Naive B cell (primary cell): Measurements from ENCODE around the gene SRRM5. TPM values are rescaled to one million over a fixed set of nuclear protein-coding genes. Genes with fewer than 3 reads are reported as not detected.
"Not testable (repeated sequence)": the region's sequence is repeated elsewhere in the genome, so short reads cannot be mapped to it uniquely, and the experiment has no call there.

Source experiments
- ATAC-seq, 2 donors: fragments of 150-1000 bp; cut with Tn5 transposase; 2 replicates each; pipeline ENCODE4 v1.10.0; 2021; ENCODE audit warnings: low read depth in 2 of 2, mild to moderate bottlenecking in 2 of 2, moderate library complexity in 2 of 2
- DNase-seq: peaks from one replicate; pipeline ENCODE4 v3.0.0; 2022
- H3K27ac Mint-ChIP-seq, 6 donors: one replicate each; pipeline ENCODE4 v1.8.0; 2020 to 2022; ENCODE audit warnings: mild to moderate bottlenecking in 6 of 6, mixed read lengths in 6 of 6, moderate library complexity in 5 of 6, inconsistent platforms in 2 of 6
- H3K27me3 Mint-ChIP-seq, 3 donors: one replicate each; pipeline ENCODE4 v1.8.0; 2021 to 2022; ENCODE audit warnings: mixed read lengths in 3 of 3, mild to moderate bottlenecking in 1 of 3
- H3K36me3 Mint-ChIP-seq, 2 donors: one replicate each; pipeline ENCODE4 v1.8.0; 2020 to 2022; ENCODE audit warnings: mixed read lengths in 2 of 2, inconsistent platforms in 1 of 2, mild to moderate bottlenecking in 1 of 2
- H3K4me1 Mint-ChIP-seq, 3 donors: one replicate each; pipeline ENCODE4 v1.8.0; 2020 to 2022; ENCODE audit warnings: mixed read lengths in 3 of 3, inconsistent platforms in 1 of 3, mild to moderate bottlenecking in 1 of 3, moderate library complexity in 1 of 3
- H3K4me3 Mint-ChIP-seq, 8 donors: one replicate each; pipeline ENCODE4 v1.8.0; 2020 to 2022; ENCODE audit warnings: mild to moderate bottlenecking in 8 of 8, mixed read lengths in 8 of 8, moderate library complexity in 8 of 8, inconsistent platforms in 2 of 8
- H3K9me3 Mint-ChIP-seq, 7 donors: one replicate each; pipeline ENCODE4 v1.8.0; 2020 to 2022; ENCODE audit warnings: mixed read lengths in 7 of 7, mild to moderate bottlenecking in 5 of 7, inconsistent platforms in 2 of 7, moderate library complexity in 1 of 7
- polyA plus RNA-seq, 6 donors: library from polyadenylated mRNA; unstranded; fragments of 300-500 nt; fragmentation: Illumina TruSeq; gene quantifications; one replicate each; pipeline ENCODE4 v1.2.3, GENCODE V29; 2021; ENCODE audit warnings: low read depth in 6 of 6

Gene SRRM5
- polyA plus RNA-seq, 6 donors from 2014 or later = 0.24 to 0.73 (median 0.25) TPM; not detected in 3

DNA sequence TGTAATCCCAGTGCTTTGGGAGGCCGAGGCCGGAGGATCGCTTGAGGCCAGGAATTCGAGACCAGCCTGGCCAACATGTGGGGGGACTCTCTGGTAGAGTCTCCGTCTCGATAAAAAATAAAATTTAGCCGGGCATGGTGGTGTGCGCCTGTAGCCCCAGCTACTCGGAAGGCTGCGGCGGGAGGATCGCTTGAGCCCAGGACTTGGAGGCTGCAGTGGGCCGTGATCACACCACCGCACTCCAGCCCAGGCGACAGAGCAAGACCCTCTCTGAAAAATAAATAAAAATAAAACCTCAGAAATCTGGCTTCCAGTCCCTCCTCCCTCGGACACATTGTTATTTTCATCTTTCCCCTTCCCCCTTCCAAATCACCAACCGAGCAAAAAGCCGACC is 16.3 kb upstream of the SRRM5 start:
- peak; percentile 17 to 18 for ATAC-seq

DNA sequence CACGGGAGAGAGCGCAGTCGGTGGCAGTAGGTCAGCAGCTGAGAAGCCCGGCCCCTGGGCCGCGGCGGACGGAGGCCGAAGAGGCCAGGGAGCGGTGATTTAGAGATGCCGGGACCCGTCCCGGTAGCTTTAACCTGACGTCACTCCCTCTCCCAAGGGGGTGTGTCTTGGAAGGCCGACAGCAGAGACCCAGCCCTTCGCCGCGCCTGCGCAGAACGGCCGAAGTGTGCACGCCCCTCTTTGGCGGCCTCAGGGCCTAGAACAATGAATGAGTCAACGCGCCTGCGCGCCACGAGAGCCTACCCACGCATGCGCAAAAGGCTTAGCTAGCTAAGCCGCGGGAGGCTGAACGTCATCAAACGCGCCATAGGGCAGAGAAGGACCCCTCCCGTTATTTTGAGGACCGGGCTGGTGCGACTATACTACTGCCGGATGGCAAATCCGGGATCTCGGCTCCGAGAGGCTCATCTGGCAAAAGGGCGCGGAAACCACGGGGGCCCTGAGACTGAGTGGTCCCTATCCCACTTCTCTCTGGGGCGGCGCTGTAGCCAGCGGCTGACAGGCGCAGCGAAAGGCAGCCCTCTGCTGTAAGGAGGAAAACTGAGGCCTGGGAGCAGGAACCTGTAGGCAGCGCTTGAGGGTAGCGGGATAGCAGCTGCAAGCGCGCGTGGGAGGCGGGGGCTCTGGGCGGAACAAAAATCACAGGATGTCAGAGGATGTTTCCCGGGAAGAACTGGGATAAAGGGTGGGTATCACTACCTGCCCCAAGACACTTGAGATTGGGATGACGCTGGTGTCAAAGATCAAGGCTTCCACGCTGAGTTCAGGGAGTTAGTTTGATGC is 15.7 kb upstream of the SRRM5 start, which contains the start of the genes IRGQ and ZNF576:
TSS of gene IRGQ (minus strand) at position 136 of the 843 bp plus-strand sequence. CDS start 796 bp downstream, outside the sequence.
TSS of gene ZNF576 (plus strand) at position 597 of the 843 bp plus-strand sequence. CDS start 514 bp downstream, outside the sequence.
- Mint-ChIP-seq H3K27ac (peak within 1 kb of the TSS; percentile 99 to 100 (median 100)), H3K36me3 (no peaks in the 10 kb centered on the region), H3K9me3 (no peaks in the 10 kb centered on the region), H3K4me1 (peaks cover 38 to 53% (median 49%) of the 10 kb centered on the region in 3 donors), H3K27me3 (no peaks in the 10 kb centered on the region), H3K4me3 (peak within 1 kb of the TSS; percentile 92 to 98 (median 98))
- DNase-seq = peak; percentile 99
- ATAC-seq = peak; percentile 74 to 77

More for the DNA sequence above, 16.3 kb upstream of the SRRM5 start:
- Mint-ChIP-seq H3K27me3 (no peaks in the 10 kb centered on the region), H3K27ac (peak overlapping the region; percentile 99 to 100 (median 100)), H3K4me1 (peaks cover 41 to 59% (median 55%) of the 10 kb centered on the region in 3 donors), H3K9me3 (no peaks in the 10 kb centered on the region), H3K36me3 (no peaks in the 10 kb centered on the region), H3K4me3 (peak overlapping the region; percentile 92 to 98 (median 98))
- DNase-seq = no peak

DNA sequence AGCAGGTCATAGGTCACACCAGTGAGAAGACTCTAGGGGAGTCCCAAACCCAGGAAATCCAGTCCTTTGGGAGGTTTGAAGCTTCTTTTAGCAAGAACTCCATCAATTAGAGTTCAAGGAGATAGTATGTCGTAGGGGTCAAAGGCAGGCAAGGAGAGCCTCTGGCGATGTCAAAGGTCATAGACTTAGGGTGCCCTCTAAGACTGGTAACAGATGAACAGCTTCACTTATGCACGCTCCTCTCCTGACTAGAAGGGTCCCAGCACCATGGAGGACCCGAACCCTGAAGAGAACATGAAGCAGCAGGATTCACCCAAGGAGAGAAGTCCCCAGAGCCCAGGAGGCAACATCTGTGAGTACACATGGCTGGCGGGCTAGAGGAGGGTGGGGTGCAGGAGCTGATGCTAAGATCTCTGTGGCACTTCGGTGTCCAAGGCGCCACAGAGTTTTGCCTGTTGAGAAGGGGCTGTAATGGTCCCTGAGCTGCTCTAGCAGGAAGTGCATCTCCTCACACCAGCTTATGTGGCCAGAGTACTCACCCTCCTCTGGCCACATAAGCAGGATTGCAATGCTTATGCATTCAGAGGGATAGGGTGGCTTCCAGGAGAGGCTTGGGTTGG is 14.9 kb upstream of the SRRM5 start:
- H3K4me3 Mint-ChIP-seq = peak overlapping the region; percentile 92 to 98 (median 98)
- H3K9me3 Mint-ChIP-seq = no peaks in the 10 kb centered on the region
- no peaks in the 10 kb centered on the region for H3K36me3 Mint-ChIP-seq
- ATAC-seq (no peak), DNase-seq (no peak)
- no peaks in the 10 kb centered on the region for H3K27me3 Mint-ChIP-seq
- H3K4me1 Mint-ChIP-seq = peaks cover 38 to 53% (median 48%) of the 10 kb centered on the region in 3 donors
- peak overlapping the region; percentile 99 to 100 (median 100) for H3K27ac Mint-ChIP-seq

DNA sequence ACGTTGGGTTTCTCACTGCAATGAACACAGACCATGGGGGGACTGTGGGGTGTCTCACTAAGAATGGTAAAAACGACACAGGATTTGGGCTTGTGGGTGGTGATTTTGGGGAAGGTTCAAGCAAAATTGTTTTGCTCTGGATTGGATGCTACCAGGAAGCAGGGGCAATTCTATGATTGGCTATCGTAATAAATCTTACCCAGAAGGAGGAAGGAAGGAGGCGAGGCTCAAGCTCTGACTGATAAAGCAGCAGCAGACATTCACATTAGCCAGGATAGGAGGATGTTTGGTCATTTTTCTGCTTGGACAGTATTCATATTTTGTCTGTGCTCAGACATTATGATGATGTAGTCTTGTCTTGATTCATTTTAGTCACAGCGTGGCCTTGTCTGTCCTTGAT is 14.0 kb upstream of the SRRM5 start:
- Mint-ChIP-seq H3K4me3 (peak overlapping the region in 6 of 8 donors; percentile 92 to 98 (median 97)), H3K36me3 (no peaks in the 10 kb centered on the region), H3K9me3 (no peaks in the 10 kb centered on the region), H3K27ac (peak overlapping the region; percentile 21 to 100 (median 100)), H3K4me1 (peaks cover 35 to 53% (median 48%) of the 10 kb centered on the region in 3 donors), H3K27me3 (no peaks in the 10 kb centered on the region)
- no peak for DNase-seq
- ATAC-seq = no peak

DNA sequence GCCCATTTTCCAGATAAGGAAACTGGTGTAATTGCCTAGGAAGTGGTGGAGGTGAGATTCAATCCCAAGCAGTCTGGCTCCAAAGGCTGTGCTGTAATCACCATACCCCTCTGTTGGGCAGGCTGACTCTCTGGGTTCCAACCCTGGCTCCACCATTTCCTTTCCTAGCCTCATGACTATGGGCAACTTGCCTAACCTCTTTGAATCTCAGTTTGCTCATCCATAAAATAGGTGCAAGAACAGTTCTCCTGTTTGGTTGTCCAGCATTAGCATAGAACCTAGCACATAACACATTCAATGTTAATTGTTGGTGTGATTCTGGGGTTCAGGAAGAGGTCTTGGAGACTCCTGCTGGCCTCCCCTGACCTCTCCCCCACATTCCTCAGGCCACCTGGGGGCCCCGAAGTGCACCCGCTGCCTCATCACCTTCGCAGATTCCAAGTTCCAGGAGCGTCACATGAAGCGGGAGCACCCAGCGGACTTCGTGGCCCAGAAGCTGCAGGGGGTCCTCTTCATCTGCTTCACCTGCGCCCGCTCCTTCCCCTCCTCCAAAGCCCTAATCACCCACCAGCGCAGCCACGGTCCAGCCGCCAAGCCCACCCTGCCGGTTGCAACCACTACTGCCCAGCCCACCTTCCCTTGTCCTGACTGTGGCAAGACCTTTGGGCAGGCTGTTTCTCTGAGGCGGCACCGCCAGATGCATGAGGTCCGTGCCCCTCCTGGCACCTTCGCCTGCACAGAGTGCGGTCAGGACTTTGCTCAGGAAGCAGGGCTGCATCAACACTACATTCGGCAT is 13.2 kb upstream of the SRRM5 start:
- no peak for ATAC-seq
- Mint-ChIP-seq H3K27ac (peak overlapping the region in 3 of 6 donors; percentile 58 to 81 (median 74)), H3K4me3 (peak overlapping the region in 3 of 8 donors; percentile 12 to 92 (median 34))

DNA sequence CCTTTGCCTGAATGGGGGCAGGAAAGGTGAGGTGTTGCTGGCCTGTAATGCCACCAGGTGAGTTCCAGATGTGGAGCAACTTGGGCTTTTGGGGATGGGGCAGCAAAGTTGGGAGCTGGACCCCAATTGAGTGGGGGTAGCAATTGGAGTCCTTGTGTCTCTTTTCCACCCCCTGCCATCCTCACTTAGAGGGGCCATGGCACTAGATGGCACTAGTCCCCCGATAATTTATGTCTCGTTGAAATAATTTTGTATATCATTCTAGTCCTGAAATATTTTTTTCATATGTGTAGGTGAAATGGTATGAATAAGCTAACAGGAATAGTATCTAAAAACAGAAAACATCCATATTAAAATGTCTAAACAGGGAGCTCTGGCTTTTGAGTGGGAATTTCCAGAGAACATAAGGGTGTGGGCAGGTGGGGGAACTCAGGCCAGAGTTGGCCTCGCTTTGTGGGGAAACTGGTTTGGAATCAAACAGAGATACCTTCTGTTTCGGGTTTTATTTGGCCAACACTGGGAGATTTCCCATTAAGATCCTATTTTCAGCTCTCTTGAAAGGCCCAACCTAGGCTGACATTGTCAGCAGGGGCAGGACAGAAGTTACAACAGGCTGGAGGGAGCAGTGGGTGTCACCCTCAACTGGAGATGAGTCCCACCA is 12.1 kb upstream of the SRRM5 start:
- H3K4me1 Mint-ChIP-seq = peaks cover 30 to 56% (median 46%) of the 10 kb centered on the region in 3 donors
- DNase-seq (no peak), ATAC-seq (no peak)
- H3K4me3 Mint-ChIP-seq = peak overlapping the region in 1 of 8 donors; percentile 30
- H3K36me3 Mint-ChIP-seq = no peaks in the 10 kb centered on the region
- no peaks in the 10 kb centered on the region for H3K9me3 Mint-ChIP-seq
- H3K27me3 Mint-ChIP-seq = no peaks in the 10 kb centered on the region
- peak overlapping the region in 2 of 6 donors; percentile 15 to 16 for H3K27ac Mint-ChIP-seq

More for the DNA sequence above, 13.2 kb upstream of the SRRM5 start:
- no peaks in the 10 kb centered on the region for H3K27me3 Mint-ChIP-seq
- H3K9me3 Mint-ChIP-seq = no peaks in the 10 kb centered on the region
- peaks cover 29 to 51% (median 41%) of the 10 kb centered on the region in 3 donors for H3K4me1 Mint-ChIP-seq
- no peaks in the 10 kb centered on the region for H3K36me3 Mint-ChIP-seq
- no peak for DNase-seq

DNA sequence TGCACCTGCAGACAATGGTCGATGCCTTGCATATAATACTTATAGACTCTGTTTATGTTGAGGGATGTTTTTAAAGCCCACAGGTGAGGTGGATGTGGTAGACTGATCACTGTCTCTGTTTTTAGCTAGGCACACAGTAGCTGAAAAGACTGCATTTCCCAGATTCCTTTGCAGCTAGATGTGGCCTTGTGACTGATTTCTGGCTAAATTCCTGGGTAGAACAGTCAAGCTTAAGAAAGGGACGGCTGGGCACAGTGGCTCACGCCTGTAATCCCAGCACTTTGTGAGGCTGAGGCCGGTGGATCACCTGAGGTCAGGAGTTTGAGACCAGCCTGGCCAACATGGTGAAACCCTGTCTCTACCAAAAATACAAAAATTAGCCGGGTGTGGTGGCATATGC is 11.6 kb upstream of the SRRM5 start:
- DNase-seq, H3K27me3 Mint-ChIP-seq, H3K27ac Mint-ChIP-seq, H3K9me3 Mint-ChIP-seq, H3K4me3 Mint-ChIP-seq, ATAC-seq, H3K36me3 Mint-ChIP-seq: not testable (repeated sequence)
- H3K4me1 Mint-ChIP-seq = peaks cover 27 to 53% (median 49%) of the 10 kb centered on the region in 3 donors

DNA sequence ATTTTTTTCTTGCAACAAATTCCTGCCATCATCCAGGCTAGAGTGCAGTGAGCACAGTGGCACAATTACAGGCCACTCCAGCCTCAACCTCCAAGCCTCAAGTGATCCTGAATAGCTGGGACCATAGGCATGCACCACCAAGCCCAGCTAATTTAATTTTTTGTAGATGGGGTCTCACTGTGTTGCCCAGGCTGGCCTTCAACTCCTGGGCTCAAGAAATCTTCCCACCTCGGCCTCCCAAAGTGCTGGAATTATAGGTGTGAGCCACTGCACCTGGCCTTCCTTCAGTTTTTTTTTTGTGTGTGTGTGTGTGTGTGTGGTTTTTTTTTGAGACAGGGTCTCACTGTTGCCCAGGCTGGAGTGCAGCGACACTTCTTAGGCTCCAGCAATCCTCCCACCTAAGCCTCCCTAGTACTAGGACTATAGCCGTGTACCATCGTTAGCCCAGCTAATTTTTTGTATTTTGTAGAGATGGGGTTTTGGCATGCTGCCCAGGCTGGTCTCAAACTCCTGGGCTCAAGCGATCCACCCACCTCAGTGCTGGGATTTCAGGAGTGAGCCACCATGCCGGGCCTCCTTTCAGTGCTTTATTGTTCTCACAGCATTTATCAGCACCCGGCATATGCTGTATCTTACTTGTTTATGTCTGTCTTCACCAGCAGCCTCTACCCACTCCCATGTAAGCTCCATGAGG is 5.9 kb upstream of the SRRM5 start:
- Mint-ChIP-seq H3K4me3 (no peak overlapping the region), H3K4me1 (peaks cover 29 to 34% (median 30%) of the 10 kb centered on the region in 3 donors), H3K27ac (peak overlapping the region in 2 of 6 donors; percentile 51 to 66), H3K9me3 (no peaks in the 10 kb centered on the region), H3K36me3 (no peaks in the 10 kb centered on the region), H3K27me3 (no peaks in the 10 kb centered on the region)
- DNase-seq = no peak
- ATAC-seq = no peak

DNA sequence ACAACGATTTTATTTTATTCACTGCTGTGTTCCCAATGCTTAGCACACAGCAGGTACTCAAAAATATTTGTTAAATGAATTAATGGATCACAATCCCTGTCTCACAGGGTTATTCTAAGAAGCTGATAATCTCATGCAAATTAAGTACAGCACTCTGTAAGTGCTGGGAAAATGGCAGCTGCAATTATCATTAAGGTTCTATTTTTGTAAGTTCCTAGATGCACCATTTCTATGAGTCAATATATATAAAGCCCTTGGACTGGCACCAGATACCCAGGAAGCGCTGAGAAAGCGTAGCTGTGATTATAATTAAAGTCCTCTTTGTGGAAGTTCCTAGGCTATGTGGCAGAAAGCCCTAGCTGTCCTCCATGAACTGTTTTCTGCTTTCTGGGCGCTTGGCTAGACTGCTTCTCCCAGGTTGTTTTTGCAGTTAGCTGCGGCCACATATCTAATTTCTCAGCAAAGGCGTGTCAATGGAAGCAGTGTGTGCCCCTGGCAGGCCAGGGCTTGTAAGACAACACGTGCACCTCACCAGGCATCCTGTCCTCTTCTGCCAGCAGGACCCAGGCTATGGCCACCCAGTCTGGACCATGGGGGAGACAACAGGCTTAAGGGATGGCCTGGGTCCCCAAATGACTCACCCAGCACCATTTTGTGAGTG is 5.2 kb upstream of the SRRM5 start:
- Mint-ChIP-seq H3K4me1 (peaks cover 29 to 34% (median 30%) of the 10 kb centered on the region in 3 donors), H3K27me3 (no peaks in the 10 kb centered on the region), H3K27ac (no peak overlapping the region)

DNA sequence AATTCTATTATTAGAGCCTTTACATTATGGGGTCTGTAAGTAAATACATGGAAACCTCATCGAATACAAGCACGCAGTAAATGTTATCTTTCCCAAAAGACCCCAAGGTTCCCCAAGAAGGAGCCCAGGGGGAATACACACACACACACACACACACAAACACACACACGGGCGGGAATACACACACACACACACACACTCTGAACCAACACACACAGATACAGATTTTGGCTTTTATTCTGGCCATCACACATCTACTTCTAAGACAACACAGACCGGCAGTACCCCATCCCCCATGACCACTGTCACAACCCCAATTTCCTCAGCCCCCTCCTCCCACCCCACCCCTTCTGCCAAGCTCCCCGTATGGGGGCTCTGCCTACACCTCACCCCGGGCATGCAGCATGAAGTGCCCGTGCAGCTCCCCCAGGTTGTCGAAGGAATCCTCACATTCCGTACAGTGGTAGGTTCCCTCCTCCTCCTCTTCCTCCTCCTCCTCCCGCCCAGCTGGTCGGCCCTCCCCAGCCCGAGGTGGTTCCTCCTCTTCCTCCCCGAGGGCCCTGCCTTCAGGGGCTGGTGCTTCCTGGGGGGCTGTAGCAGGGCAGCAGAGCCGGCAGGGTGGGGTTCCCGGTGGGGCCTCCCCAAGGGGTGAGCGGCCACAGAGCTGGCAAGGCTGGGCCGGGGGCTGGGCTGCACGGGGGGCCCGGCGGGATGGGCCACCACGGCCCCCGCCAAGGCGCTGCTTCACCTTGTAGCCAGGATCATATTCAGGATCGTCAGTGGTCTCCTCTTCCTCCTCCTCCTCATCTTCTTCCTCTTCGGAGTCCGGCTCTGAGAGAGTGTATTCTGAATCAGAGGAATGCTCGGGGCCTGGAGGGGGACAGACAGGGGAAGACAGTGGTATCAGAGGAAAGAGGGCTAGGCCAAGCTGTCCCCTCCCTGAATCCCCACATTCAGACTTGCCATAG is 4.4 kb upstream of the SRRM5 start:
- peaks cover 33 to 36% (median 34%) of the 10 kb centered on the region in 3 donors for H3K4me1 Mint-ChIP-seq
- H3K27me3 Mint-ChIP-seq = no peaks in the 10 kb centered on the region
- no peaks in the 10 kb centered on the region for H3K9me3 Mint-ChIP-seq
- H3K4me3 Mint-ChIP-seq = peak overlapping the region in 4 of 8 donors; percentile 39 to 82 (median 69)
- peak overlapping the region in 4 of 6 donors; percentile 24 to 79 (median 67) for H3K27ac Mint-ChIP-seq
- no peak for ATAC-seq
- DNase-seq = no peak
- peaks cover 0 to 9% of the 10 kb centered on the region in 2 donors for H3K36me3 Mint-ChIP-seq

More for the DNA sequence above, 5.2 kb upstream of the SRRM5 start:
- peak overlapping the region in 3 of 8 donors; percentile 3 to 64 (median 50) for H3K4me3 Mint-ChIP-seq
- ATAC-seq (no peak), DNase-seq (no peak)
- H3K9me3 Mint-ChIP-seq = no peaks in the 10 kb centered on the region
- H3K36me3 Mint-ChIP-seq = peaks cover 0 to under 1% of the 10 kb centered on the region in 2 donors

DNA sequence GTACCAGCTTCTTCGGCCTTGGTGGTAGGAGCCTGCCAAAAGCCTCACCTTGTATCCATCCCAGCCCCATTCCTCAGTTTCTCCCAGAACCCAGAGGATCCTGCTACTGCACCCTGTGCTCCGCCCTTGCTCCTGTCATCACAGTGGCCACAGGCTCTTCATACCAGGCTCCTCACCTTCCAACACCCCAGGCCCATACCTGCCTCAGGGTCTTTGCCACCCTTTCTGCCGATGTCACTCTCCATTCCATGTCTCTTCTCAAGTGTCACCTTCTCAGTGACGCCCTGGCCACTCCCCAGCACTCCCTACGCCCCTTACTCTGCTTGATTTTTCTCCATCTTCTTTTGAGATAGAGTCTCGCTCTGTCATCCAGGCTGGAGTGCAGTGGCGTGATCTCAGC is 2.0 kb upstream of the SRRM5 start:
- peaks cover 28 to 39% (median 28%) of the 10 kb centered on the region in 3 donors for H3K4me1 Mint-ChIP-seq
- no peak for DNase-seq
- peaks cover 12 to 15% of the 10 kb centered on the region in 2 donors for H3K36me3 Mint-ChIP-seq
- H3K27me3 Mint-ChIP-seq = no peaks in the 10 kb centered on the region
- no peak for ATAC-seq
- no peak overlapping the region for H3K27ac Mint-ChIP-seq
- no peaks in the 10 kb centered on the region for H3K9me3 Mint-ChIP-seq
- no peak overlapping the region for H3K4me3 Mint-ChIP-seq
